ENCODE measurements around the gene BTBD6.

BTBD6 gene

DNA sequence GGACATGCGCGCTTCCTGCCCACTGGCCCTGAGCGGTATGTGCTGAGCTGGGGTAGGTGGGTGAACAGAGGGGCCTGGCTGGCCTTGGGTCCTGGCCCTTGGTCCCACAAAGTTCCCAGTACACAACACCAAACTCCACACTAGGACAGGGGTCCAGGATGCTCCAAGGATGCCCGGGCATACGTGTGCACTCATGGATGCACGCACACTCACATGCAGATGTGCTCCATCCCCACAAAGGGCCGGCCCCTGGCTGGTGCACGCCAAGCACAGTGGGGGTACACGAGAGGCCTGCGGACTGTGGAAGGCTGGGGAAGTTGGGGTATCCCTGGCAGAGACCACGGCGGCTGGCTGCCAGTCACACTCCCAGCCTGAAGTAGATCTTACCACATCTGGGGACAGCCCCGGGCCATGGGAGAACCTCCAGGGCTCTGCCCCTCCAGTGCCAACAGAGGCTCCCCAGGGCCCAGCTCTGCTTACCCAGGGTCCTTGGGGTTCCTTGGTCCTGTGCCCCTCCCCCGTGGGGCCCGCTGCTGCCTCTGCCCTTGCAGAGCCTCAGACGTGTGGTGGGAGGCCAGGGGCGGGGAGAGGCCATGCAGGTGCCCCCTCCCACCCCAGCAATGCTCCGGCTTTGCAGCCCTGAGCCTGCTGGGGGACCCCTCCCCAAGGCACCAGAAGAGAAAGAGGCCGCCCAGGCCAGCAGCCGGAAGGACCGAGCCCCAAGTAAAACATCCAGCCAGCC is 43.2 kb upstream of the BTBD6 start:
- H3K4me3 ChIP-seq (ENCODE audit: low read depth, low read length): no peak overlapping the region
- DNase-seq (ENCODE audit: low read depth): no peak
- TF ChIP-seq, protein P1, sequence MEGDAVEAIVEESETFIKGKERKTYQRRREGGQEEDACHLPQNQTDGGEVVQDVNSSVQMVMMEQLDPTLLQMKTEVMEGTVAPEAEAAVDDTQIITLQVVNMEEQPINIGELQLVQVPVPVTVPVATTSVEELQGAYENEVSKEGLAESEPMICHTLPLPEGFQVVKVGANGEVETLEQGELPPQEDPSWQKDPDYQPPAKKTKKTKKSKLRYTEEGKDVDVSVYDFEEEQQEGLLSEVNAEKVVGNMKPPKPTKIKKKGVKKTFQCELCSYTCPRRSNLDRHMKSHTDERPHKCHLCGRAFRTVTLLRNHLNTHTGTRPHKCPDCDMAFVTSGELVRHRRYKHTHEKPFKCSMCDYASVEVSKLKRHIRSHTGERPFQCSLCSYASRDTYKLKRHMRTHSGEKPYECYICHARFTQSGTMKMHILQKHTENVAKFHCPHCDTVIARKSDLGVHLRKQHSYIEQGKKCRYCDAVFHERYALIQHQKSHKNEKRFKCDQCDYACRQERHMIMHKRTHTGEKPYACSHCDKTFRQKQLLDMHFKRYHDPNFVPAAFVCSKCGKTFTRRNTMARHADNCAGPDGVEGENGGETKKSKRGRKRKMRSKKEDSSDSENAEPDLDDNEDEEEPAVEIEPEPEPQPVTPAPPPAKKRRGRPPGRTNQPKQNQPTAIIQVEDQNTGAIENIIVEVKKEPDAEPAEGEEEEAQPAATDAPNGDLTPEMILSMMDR (IDR thresholded peaks at IDR 0.05; ENCODE audit: low read depth, low read length): no peak
- TF ChIP-seq, protein P2, sequence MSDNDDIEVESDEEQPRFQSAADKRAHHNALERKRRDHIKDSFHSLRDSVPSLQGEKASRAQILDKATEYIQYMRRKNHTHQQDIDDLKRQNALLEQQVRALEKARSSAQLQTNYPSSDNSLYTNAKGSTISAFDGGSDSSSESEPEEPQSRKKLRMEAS (IDR thresholded peaks at IDR 0.05; ENCODE audit: low read depth, low read length): no peak
- TF ChIP-seq MYC (IDR thresholded peaks at IDR 0.05; ENCODE audit: low read depth, low read length) (no peak), POLR2A (IDR thresholded peaks at IDR 0.05; ENCODE audit: extremely low read depth, insufficient read length) (no peak)

DNA sequence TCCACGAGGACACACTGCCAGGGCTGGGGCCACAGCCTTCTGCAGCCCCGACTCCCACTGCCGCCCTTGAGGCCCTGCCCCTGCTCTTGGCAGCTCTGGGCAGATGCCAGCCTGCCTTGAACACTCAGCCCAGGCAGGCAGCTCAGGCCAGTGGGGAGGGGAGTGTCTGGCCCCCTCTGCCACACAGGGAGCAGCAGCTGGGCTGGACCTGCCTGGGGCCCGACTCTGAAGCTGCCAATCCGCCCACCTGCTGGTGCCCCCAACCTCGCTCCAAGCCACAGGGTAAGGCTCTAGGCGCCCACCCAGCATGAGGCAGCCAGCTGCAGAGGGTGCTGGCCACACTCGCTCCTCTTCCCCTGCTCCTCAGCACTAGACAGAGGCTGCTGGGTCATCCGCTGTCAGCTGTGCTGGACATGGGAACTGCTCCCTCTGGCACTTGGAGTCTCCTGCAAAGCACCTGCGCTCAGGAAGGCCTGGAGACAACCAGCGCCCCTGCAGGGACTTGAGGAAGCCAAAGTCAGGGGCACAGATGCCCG is 42.6 kb upstream of the BTBD6 start:
- no peak overlapping the region for H3K4me3 ChIP-seq (ENCODE audit: low read depth, low read length)
- DNase-seq (ENCODE audit: low read depth): no peak
- TF ChIP-seq, protein P2 (IDR thresholded peaks at IDR 0.05; ENCODE audit: low read depth, low read length): no peak
- TF ChIP-seq, protein P1 (IDR thresholded peaks at IDR 0.05; ENCODE audit: low read depth, low read length): no peak
- no peak for TF ChIP-seq POLR2A (IDR thresholded peaks at IDR 0.05; ENCODE audit: extremely low read depth, insufficient read length)
- TF ChIP-seq MYC (IDR thresholded peaks at IDR 0.05; ENCODE audit: low read depth, low read length): no peak

DNA sequence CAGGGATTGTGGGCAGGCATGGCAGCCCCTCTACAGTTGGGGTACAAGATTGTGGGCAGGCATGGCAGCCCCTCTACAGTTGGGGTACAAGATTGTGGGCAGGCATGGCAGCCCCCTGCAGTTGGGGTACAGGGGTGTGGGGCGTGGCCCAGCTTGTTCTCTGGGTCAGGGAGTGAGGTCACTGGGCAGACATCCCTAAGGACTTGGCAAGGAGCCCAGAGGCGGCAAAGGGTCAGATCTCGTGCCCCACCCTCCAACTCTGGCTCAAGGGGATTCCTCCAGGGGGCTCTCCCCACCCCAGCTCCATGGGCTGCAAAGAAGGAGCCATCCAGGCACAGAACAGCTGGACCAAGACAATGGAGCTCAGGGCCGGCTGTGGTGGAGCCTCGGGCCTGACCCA is 41.5 kb upstream of the BTBD6 start:
- H3K4me3 ChIP-seq (ENCODE audit: low read depth, low read length): no peak overlapping the region
- DNase-seq (ENCODE audit: low read depth): no peak
- TF ChIP-seq, protein P2 (IDR thresholded peaks at IDR 0.05; ENCODE audit: low read depth, low read length): no peak
- TF ChIP-seq MYC (IDR thresholded peaks at IDR 0.05; ENCODE audit: low read depth, low read length): no peak

DNA sequence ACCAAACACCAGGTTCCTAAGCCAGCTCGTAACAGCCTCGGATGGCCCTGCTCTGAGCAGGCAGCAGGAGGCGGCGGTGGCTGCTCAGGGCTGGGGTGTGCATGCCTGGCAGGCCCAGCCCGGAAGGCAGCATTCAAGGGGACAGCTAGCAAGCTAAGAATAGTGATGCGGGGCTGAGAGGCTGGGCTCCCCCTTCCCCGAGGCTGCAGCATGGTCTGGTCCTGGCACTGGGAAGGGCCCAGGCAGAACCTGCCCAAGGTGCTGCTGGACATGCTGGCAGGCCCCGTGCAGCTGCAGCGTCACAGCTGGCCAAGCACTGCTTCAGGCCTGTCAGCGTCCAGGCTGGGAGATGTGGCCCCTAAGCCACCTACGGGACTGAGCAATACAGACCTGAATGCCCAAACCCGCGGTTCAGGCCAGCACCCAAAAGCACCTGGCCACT is 40.9 kb upstream of the BTBD6 start:
- no peak for TF ChIP-seq POLR2A (IDR thresholded peaks at IDR 0.05; ENCODE audit: extremely low read depth, insufficient read length)
- TF ChIP-seq, protein P1 (IDR thresholded peaks at IDR 0.05; ENCODE audit: low read depth, low read length): peak; percentile 24
- TF ChIP-seq, protein P2 (IDR thresholded peaks at IDR 0.05; ENCODE audit: low read depth, low read length): no peak
- DNase-seq (ENCODE audit: low read depth): peak; percentile 52
- H3K4me3 ChIP-seq (ENCODE audit: low read depth, low read length): no peak overlapping the region

DNA sequence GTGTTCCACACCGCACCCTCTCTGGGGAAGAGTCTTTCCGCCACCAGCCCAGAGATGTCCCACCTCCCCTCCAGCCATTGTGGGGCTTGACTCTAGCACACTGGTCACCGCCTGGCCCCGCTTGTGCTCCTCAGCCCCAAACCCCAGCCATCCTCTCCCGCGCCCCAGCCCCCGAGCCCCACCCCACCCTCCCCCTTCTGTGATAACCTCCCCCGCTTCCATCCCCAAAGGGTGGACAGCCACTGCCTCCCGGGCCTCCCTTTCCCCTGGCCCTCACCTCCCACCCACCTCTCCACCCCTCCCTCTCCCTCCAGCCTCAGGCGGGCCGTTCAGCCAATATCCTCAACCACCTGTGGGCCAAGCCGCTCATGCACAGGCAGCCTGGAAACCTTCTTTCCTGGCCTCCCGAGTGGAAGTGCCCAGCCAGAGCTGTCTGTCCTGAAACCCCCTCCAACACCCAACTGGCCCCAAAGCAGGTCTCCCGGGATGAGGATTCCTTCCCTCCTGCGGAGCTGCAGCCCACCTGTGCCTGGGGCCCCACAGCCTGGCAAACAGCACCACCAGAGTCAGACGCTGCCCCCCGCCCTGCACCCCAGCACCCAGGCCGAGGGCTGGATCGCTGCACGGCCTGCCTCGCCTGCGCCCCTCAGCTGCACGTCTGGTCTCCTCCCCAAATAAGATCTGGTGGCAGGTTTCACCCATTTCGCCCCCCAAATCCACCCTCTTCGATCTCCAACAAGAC is 40.2 kb upstream of the BTBD6 start:
- DNase-seq (ENCODE audit: low read depth): no peak
- TF ChIP-seq POLR2A (IDR thresholded peaks at IDR 0.05; ENCODE audit: extremely low read depth, insufficient read length): no peak
- TF ChIP-seq, protein P2 (IDR thresholded peaks at IDR 0.05; ENCODE audit: low read depth, low read length): no peak
- TF ChIP-seq, protein P1 (IDR thresholded peaks at IDR 0.05; ENCODE audit: low read depth, low read length): no peak
- TF ChIP-seq MYC (IDR thresholded peaks at IDR 0.05; ENCODE audit: low read depth, low read length): no peak
- H3K4me3 ChIP-seq (ENCODE audit: low read depth, low read length): no peak overlapping the region

DNA sequence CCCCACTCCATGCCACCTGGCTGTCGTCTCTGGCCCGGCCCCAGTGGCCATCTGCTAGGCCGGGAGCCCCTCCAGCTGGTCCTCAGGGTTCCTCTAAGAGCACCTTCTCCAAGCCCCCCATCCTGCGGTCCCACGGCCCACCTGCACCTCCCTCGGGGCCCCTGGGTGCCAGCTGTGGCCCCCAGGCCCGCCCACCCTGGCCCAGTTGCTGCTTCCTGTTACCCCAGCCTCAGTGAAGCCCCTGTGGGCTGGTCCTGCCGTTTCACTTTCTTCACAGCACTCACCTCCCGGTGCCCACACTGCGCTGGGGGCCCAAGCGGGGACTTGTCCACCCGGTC is 39.6 kb upstream of the BTBD6 start:
- DNase-seq (ENCODE audit: low read depth): no peak
- TF ChIP-seq, protein P2 (IDR thresholded peaks at IDR 0.05; ENCODE audit: low read depth, low read length): no peak
- TF ChIP-seq POLR2A (IDR thresholded peaks at IDR 0.05; ENCODE audit: extremely low read depth, insufficient read length) (no peak), MYC (IDR thresholded peaks at IDR 0.05; ENCODE audit: low read depth, low read length) (no peak)
- TF ChIP-seq, protein P1 (IDR thresholded peaks at IDR 0.05; ENCODE audit: low read depth, low read length): no peak
- H3K4me3 ChIP-seq (ENCODE audit: low read depth, low read length): no peak overlapping the region

Data from NB4 (cell line).